Liver (tissue), 9 donors: ENCODE measurements around the gene UNKL. TPM values are rescaled to one million over a fixed set of nuclear protein-coding genes. Genes with fewer than 3 reads are reported as not detected.

Experiments used
- DNase-seq: peaks from one replicate; pipeline ENCODE4 v3.0.0-alpha.2; 2017; ENCODE audit warnings: low spot score
- H3K27ac ChIP-seq, 2 donors: one replicate each; pipeline ENCODE4 v1.7.0; 2013; ENCODE audit warnings: inconsistent platforms in 2 of 2, low read length in 2 of 2, control low read depth in 1 of 2, low read depth in 1 of 2, mild to moderate bottlenecking in 1 of 2
- H3K27me3 ChIP-seq, 4 donors: one replicate each; pipeline versions ENCODE4 v1.6.1 to v1.7.0; 2013; ENCODE audit warnings: low read length in 3 of 4, inconsistent platforms in 1 of 4, mild to moderate bottlenecking in 1 of 4, moderate library complexity in 1 of 4; ENCODE audit not compliant: control insufficient read depth in 4 of 4, insufficient read depth in 4 of 4
- H3K36me3 ChIP-seq, 4 donors: one replicate each; pipeline versions ENCODE4 v1.6.1 to v1.7.0; 2013; ENCODE audit warnings: low read length in 3 of 4, mild to moderate bottlenecking in 3 of 4, low read depth in 1 of 4, moderate library complexity in 1 of 4; ENCODE audit not compliant: control insufficient read depth in 4 of 4, insufficient read depth in 3 of 4
- H3K4me1 ChIP-seq, 4 donors: one replicate each; pipeline versions ENCODE4 v1.6.1 to v1.7.0; 2013; ENCODE audit warnings: low read length in 3 of 4, mild to moderate bottlenecking in 3 of 4, moderate library complexity in 1 of 4; ENCODE audit not compliant: control insufficient read depth in 4 of 4, insufficient read depth in 4 of 4
- H3K4me3 ChIP-seq, 3 donors: one replicate each; pipeline versions ENCODE4 v1.6.1 to v1.7.0; 2013; ENCODE audit warnings: low read length in 3 of 3, control low read depth in 1 of 3, low read depth in 1 of 3, mild to moderate bottlenecking in 1 of 3
- H3K9ac ChIP-seq, 2 donors: one replicate each; pipeline ENCODE4 v1.7.0; 2013; ENCODE audit warnings: low read length in 2 of 2, mild to moderate bottlenecking in 2 of 2, moderate library complexity in 2 of 2, control low read depth in 1 of 2, low read depth in 1 of 2
- H3K9me3 ChIP-seq, 4 donors: one replicate each; pipeline versions ENCODE4 v1.6.1 to v1.7.0; 2013; ENCODE audit warnings: low read length in 3 of 4; ENCODE audit not compliant: control insufficient read depth in 4 of 4
- ATF3 ChIP-seq: IDR thresholded peaks from 2 replicates; pipeline ENCODE4 v1.6.1; 2016; ENCODE audit warnings: antibody characterized with exemption
- CTCF ChIP-seq: fragments of 150-350 bp; IDR thresholded peaks from 2 replicates; pipeline ENCODE4 v1.5.1; 2017; ENCODE audit warnings: improper control_type of control experiment, low read depth, low read length; ENCODE audit not compliant: missing input control
- EGR1 ChIP-seq, 2 donors: IDR thresholded peaks; 2 replicates each; pipeline ENCODE4 v1.6.1; 2016 to 2018; ENCODE audit warnings: antibody characterized with exemption in 2 of 2, low read depth in 2 of 2
- FOXA1 ChIP-seq: IDR thresholded peaks from 2 replicates; pipeline ENCODE4 v1.6.1; 2016; ENCODE audit warnings: antibody characterized with exemption
- FOXA2 ChIP-seq: IDR thresholded peaks from 2 replicates; pipeline ENCODE4 v1.6.1; 2016; ENCODE audit warnings: antibody characterized with exemption
- GABPA ChIP-seq, 2 donors: IDR thresholded peaks in 1 of 2; conservative IDR thresholded peaks in 1 of 2; 2 replicates each; pipeline ENCODE4 v1.6.1; 2016; ENCODE audit warnings: antibody characterized with exemption in 2 of 2, mild to moderate bottlenecking in 1 of 2, moderate library complexity in 1 of 2
- HNF4A ChIP-seq, 2 donors: conservative IDR thresholded peaks; 2 replicates each; pipeline ENCODE4 v1.6.1; 2016; ENCODE audit warnings: antibody characterized with exemption in 2 of 2, mild to moderate bottlenecking in 2 of 2
- HNF4G ChIP-seq: IDR thresholded peaks from 2 replicates; pipeline ENCODE4 v1.6.1; 2016; ENCODE audit warnings: antibody characterized with exemption
- JUND ChIP-seq, 2 donors: IDR thresholded peaks; 2 replicates each; pipeline ENCODE4 v1.6.1; 2016; ENCODE audit warnings: antibody characterized with exemption in 2 of 2
- NR2F2 ChIP-seq: IDR thresholded peaks from 2 replicates; pipeline ENCODE4 v1.6.1; 2016; ENCODE audit warnings: antibody characterized with exemption
- RAD21 ChIP-seq, 2 donors: IDR thresholded peaks; 2 replicates each; pipeline ENCODE4 v1.6.1; 2016; ENCODE audit warnings: antibody characterized with exemption in 2 of 2, mild to moderate bottlenecking in 2 of 2
- RXRA ChIP-seq, 2 donors: IDR thresholded peaks; 2 replicates each; pipeline ENCODE4 v1.6.1; 2017 to 2018; ENCODE audit warnings: antibody characterized with exemption in 2 of 2, mild to moderate bottlenecking in 1 of 2
- SP1 ChIP-seq: IDR thresholded peaks from 2 replicates; pipeline ENCODE4 v1.6.1; 2018; ENCODE audit warnings: antibody characterized with exemption, mild to moderate bottlenecking
- TAF1 ChIP-seq: conservative IDR thresholded peaks from 2 replicates; pipeline ENCODE4 v1.6.1; 2016; ENCODE audit warnings: antibody characterized with exemption, mild to moderate bottlenecking
- YY1 ChIP-seq: IDR thresholded peaks from 2 replicates; pipeline ENCODE4 v1.6.1; 2016; ENCODE audit warnings: antibody characterized with exemption, mild to moderate bottlenecking
- ZBTB33 ChIP-seq: IDR thresholded peaks from 2 replicates; pipeline ENCODE4 v1.6.1; 2016; ENCODE audit warnings: antibody characterized with exemption
- WGBS: extraction: QIAGEN DNeasy Blood & Tissue Kit; methylation state at CpG from one replicate; pipeline ENCODE4 v1.1.7; 2013; 5-methylcytosine and 5-hydroxymethylcytosine counted together
- polyA plus RNA-seq, 2 donors: library from polyadenylated mRNA; stranded (reverse) in 1 of 2; unstranded in 1 of 2; fragments of 200-250 nt in 1 of 2; fragments of >200 nt in 1 of 2; fragmentation: Nextera tagmentation in 1 of 2; extraction: Ambion mirVana in 1 of 2; gene quantifications; one replicate each; pipeline versions ENCODE4 v1.2.1 to v1.2.3, GENCODE V29; 2013 to 2015
- total RNA-seq, 2 donors: library from RNA; depleted of rRNA; stranded (reverse); fragments of >200 nt; gene quantifications; one replicate each; pipeline ENCODE4 v1.2.3, GENCODE V29; 2014
- donor health status: healthy.
- donor health status: healthy.
- donor health status: healthy.
- donor health status: healthy.
- donor health status: healthy.

Gene UNKL
- total and polyA plus RNA-seq, 4 donors, result 3.5 to 14.7 (median 6.6) TPM

GRCh38 chr16:1326391-1326790, 88.1 kb downstream of the UNKL start:
- DNase-seq, result no peak
- H3K36me3 ChIP-seq, result peaks cover 4 to 31% (median 10%) of the 10 kb centered on the region in 4 donors
- H3K4me3 ChIP-seq, result no peak overlapping the region
- H3K9ac ChIP-seq, result no peak overlapping the region
- H3K4me1 ChIP-seq, result peaks cover 0 to 3% (median 2%) of the 10 kb centered on the region in 4 donors
- no peak overlapping the region for H3K27ac ChIP-seq
- peaks cover 0 to 3% (median 0%) of the 10 kb centered on the region in 4 donors for H3K9me3 ChIP-seq
- WGBS, result 80% methylated on average over 17 of the region's 17 CpGs
- no peaks in the 10 kb centered on the region for H3K27me3 ChIP-seq
- TF ChIP-seq ZBTB33, result no peak
- no peak for TF ChIP-seq CTCF
- TF ChIP-seq YY1, result no peak
- TF ChIP-seq JUND (IDR thresholded peaks at IDR 0.05), result no peak
- TF ChIP-seq GABPA (IDR thresholded peaks at IDR 0.05 in 1 of 2, conservative IDR thresholded peaks at IDR 0.05 in 1 of 2), result no peak
- no peak for TF ChIP-seq HNF4A (conservative IDR thresholded peaks at IDR 0.05)
- TF ChIP-seq RXRA (IDR thresholded peaks at IDR 0.05), result no peak
- TF ChIP-seq HNF4G, result no peak
- no peak for TF ChIP-seq TAF1
- TF ChIP-seq FOXA1, result no peak
- TF ChIP-seq SP1, result no peak
- no peak for TF ChIP-seq NR2F2
- no peak for TF ChIP-seq EGR1 (IDR thresholded peaks at IDR 0.05; ENCODE audit: low read depth in 2 of 2)
- no peak for TF ChIP-seq ATF3

- Histone ChIP-seq H3K27me3 (no peaks in the 10 kb centered on the region), H3K4me3 (no peak overlapping the region), H3K9me3 (peaks cover 0 to 3% (median 0%) of the 10 kb centered on the region in 4 donors), H3K9ac (no peak overlapping the region), H3K27ac (no peak overlapping the region), H3K36me3 (peaks cover 4 to 35% (median 12%) of the 10 kb centered on the region in 4 donors), H3K4me1 (no peaks in the 10 kb centered on the region)
- WGBS, result 74% methylated on average over 20 of the region's 20 CpGs
- no peak for TF ChIP-seq EGR1 (IDR thresholded peaks at IDR 0.05; ENCODE audit: low read depth in 2 of 2)
- TF ChIP-seq FOXA1, result no peak
- no peak for TF ChIP-seq TAF1
- TF ChIP-seq SP1, result no peak
- TF ChIP-seq YY1, result no peak
- TF ChIP-seq FOXA2, result no peak
- TF ChIP-seq RAD21 (IDR thresholded peaks at IDR 0.05), result no peak
- TF ChIP-seq ATF3, result no peak
- DNase-seq, result no peak
These were observed 88.7 kb downstream of the UNKL start for GRCh38 chr16:1325673-1326371.
